NCI-H2196 treated with DMSO at 0.1 percent for 48 hours (cell line): ENCODE results near the gene ABRAXAS1.
"Not testable (repeated sequence)": the region's sequence is repeated elsewhere in the genome, so short reads cannot be mapped to it uniquely, and the experiment has no call there.

Source experiments
- DNase-seq: peaks from one replicate; lab custom pipeline; 2025; ENCODE audit not compliant: unreplicated experiment; lab: John Stamatoyannopoulos, UW

The ABRAXAS1 gene

DNA sequence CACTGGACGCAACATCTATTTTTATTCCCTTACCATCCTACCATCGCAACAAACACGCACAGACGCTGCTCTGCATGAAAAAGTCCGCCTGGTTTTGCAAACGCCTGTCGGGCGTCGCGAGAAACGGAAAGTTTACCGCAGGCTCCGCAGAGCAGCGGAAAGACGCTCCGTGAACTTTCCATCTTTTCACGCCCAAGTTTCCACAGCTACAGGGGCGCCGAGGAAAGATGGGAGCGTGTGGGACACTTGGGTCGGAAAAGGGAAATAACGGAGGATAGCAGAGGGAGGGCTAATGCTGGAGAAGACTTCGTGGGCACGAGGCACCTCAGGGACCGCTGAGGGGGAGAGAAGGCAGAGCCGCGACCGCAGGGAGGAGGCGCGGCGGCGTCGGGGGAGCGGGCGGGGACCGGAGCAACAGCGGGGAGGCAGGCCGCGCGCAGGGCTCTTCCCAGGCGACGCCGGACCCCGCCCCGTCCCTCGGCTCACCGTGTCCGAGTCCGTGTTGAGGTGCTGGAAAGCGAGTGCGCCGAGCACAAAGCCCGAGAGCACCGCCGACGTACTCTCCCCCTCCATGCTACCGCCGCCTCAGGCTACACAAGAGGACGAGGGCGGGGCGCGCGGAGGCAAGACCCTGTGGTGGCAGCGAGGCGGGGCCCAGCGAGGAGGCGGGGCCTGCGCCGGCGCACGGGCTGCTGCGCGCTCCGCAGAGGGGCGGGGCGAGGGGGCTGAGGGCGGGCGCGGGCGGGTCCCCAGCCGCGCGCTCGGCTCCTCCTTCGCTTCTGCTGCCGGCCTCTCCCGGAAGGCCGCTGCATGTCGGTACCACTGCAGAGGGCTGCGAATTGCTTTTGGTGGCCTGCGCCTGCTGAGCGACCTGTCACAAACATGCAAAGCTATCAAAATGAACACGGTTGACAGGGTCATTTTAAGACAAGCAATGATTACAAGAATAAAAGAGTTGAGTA, at the start of gene ABRAXAS1:
Gene ABRAXAS1 (minus strand): TSS at position 601 of the 962 bp plus-strand sequence. CDS start 28 bp downstream, at position 573.
- DNase-seq: peak; percentile 77

- no peak for DNase-seq
These were observed 42.8 kb upstream of the ABRAXAS1 start for GRCh38 chr4:83527671-83528070.

DNA sequence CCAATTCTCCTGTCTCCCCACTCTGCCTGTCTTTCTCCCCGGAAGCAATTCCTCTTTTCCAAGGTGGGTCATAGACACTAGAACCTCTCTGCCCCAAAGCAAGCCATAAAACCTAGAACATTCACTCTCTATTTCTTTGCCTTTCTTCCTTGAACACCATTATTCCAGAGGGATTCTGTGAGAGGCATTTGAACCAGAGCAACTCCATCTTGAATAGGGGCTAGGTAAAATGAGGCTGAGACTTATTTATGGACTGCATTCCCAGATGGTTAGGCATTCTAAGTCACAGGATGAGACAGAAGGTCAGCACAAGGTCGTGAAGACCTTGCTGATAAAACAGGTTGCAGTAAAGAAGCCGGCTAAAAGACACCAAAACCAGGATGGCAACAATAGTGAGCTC, 37.3 kb upstream of the ABRAXAS1 start:
- DNase-seq: no peak

GRCh38 chr4:83516042-83516772, 31.3 kb upstream of the ABRAXAS1 start:
- no peak for DNase-seq

GRCh38 chr4:83510442-83510841, 25.5 kb upstream of the ABRAXAS1 start:
- DNase-seq: no peak

DNA sequence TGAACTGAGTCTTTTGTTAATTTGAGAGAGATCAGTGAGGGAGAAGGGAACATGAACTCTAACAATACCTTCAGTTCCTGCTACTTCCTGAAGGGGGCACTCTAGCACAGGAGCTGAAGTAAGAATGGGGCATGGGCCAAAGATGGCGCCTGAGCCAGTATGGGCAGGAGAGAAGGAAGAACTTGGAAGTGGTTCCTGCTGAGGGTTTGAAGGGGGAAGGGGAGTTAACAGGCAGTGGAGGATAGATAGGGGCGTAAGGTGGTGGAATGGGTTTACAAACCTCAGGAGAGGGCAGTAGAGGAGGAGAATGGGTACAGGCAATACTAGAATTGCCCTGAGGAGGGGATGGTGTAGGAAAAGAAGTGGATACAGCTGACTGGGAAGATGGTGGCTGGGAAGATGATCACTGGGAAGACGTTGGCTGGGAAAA, 24.3 kb upstream of the ABRAXAS1 start:
- not testable (repeated sequence) for DNase-seq

GRCh38 chr4:83504996-83505395, 20.1 kb upstream of the ABRAXAS1 start:
- no peak for DNase-seq

GRCh38 chr4:83504503-83504902, 19.6 kb upstream of the ABRAXAS1 start:
- no peak for DNase-seq

GRCh38 chr4:83503974-83504373, 19.1 kb upstream of the ABRAXAS1 start:
- no peak for DNase-seq

DNA sequence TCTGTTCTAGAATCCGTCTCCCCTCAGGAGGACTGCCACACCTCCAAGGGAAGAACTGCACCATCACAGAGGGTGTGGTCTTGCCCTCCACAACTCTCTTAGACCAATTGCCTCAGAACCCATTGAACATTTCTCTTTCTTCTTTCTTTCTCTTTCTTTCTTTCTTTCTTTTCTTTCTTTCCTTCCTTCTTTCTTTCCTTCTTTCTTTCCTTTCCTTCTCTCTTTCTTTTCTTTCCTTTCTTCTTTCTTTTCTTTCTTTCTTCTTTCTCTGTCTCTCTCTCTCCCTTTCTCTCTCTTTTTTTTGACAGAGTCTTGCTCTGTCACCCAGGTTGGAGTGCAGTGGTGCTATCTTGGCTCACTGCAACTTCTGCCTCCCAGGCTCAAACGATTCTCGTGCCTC, 16.8 kb upstream of the ABRAXAS1 start:
- DNase-seq: not testable (repeated sequence)

DNA sequence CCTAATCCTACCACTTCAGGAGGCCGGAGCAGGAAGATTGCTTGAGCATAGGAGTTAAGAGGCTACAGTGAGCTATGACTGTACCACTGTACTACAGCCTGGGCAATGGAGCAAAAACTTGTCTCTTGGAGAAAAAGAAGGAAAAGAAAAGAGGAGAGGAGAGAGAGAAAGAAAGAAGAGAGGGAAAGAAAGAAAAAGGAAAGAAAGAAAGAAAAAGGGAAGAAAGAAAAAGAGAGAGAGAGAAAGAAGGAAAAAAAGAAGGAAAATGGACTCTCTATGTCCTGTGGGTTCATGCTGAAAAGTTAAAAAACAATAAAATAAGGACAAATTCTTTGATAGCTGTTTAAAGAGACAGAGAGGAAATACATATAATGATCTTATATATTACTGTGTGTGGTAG, 13.3 kb upstream of the ABRAXAS1 start:
- no peak for DNase-seq

DNA sequence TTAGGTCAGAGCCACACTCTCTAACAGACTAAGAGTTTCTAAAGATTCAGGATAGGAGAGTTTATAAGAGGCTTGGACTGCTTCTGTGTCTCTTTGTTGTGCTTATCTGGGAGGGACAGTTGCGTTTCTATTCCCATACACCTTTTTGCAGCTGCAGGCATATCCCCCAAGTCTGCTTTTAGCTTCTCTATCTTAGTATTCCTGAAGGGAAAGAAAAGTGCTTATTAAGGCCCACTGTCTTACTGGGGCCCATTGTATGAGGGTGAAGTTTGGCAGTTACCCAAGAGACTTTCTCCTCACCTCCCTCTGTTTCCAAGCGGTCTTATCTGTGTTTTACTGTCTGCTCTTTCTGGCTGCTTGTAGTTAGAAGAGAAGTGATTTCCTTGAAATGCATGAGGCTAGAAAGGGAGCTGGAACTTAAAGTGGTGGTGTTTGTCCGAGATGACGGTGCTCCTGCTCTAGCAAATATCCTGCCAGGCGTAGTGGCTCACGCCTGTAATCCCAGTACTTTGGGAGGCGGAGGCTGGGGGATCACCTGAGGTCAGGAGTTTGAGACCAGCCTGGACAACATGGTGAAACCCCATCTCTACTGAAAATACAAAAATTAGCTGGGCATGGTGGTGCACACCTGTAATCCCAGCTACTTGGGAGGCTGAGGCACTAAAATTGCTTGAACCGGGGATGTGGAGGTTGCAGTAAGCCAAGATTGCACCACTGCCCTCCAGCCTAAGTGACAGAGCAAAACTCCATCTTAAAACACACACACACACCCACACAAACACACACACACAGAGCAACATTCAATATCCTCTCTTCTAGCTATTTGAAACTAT, 11.4 kb upstream of the ABRAXAS1 start:
- not testable (repeated sequence) for DNase-seq

DNA sequence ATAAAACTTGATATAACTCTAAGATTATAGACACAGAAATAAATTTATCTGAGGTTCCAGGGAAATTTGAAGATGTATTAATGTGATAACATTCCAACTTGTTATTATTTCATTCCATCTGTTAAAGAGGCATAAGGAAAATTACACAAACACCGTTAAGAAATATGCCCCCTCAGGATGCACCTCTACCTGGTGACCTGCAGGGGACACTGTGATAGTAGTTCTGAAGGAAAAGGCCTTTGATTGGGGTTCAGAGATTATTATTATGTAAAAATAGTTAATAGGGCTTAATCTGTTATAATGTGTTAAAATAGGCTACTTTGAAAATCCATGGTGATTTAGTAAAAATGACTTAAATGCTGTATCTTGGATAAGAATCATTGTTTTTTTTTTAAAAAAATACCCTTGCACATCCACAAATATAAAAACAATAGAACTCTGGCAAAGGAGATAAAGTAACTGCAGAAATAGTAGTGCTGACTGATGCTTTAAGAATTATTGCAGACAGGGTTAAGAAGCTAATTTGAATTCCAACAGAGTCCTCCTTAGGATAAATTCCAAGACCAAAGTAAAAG, 6.1 kb upstream of the ABRAXAS1 start:
- DNase-seq: no peak

DNA sequence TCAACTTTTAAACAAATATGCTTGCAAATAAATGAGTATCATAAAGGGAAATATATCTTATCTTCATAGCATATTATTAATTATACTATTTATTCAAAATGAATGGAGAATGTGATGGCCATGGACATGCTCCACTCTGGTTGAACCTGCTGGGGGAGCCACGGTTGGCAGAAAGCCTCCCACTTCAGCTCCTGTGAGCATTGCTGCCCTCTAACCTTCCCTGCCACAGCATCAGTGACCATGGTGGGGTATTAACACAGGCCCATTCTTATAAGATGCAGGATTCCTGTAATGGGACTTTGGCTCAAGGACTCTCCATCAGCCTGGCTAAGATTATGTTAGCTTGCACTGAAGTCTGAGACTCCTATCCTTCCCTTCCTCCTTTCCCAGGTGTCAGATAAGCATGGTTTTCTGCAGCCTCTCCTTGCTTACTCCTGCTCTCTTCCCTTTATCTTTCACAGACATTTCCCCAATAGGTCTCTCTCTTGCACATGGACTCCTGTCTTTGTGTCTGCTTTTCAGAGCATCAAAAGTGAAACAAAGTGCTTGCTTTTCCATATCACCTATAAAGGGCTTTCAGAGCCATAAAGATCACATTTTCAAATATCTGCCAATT, 4.9 kb upstream of the ABRAXAS1 start:
- DNase-seq: no peak

GRCh38 chr4:83486457-83487129, 1.7 kb upstream of the ABRAXAS1 start:
- DNase-seq: no peak

- DNase-seq: no peak
These were observed 10.9 kb downstream of the ABRAXAS1 start for GRCh38 chr4:83473966-83474365.

DNA sequence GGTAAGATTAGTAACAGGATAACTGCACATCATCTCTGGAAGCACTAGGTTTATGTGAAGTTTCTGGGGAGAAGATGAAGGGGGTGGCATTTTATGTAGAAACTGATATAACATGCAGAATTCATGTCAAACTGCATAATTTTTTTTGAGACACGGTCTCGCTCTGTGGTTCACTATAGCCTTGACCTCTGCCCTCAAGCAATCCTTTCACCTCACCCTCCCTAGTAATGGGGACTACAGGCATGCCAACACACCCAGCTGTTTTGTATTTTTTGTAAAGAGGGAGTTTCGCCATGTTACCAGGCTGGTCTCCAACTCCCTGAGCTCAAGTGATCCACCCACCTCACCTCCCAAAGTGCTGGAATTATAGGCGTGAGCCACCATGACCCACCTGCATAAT, 11.5 kb downstream of the ABRAXAS1 start:
- no peak for DNase-seq

- no peak for DNase-seq
These were observed 28.8 kb downstream of the ABRAXAS1 start for GRCh38 chr4:83456184-83456501.

DNA sequence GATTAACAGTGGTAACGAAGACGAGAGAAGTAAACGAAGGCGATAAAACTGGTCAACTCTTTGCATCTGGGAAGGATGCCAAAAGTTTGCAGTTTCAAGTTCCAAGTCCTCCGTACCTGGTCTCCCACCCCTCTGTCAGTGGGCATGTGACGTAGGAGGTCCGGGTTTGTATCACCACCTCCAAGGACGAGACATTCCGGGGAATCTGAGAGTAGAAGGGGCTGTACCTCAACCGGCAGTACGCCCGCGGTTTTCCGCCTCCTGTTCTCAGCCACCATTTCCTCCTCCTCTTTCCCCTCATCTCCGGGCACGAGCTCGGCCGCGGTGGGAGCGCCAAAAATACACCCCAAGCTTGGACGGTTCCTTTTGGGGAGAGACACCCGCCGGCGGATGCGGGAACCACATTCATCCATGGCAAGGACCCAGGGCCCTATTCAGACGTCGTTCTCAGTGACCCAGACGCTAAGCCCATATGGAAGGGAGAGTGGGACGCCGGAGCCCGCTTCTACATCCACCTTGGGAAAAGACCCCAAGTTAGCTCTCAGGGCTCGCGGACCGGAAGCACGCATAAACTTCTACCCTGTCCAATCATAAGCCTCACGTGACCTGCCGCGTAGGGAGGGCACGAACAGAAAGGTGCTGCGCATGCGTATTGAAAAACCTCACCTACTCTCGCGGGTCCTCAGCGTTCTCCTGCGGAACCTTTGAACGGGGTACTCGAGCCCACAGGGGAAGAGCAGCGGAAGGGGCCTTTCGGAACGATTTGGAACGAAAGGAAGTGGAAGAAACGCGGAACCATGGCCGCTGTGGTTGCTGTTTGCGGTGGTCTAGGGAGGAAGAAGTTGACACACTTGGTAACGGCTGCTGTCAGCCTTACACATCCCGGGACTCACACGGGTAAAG, 29.4 kb downstream of the ABRAXAS1 start, which contains the start of the genes HELQ and MRPS18C:
Gene HELQ (minus strand): TSS at position 543 of the 903 bp plus-strand sequence. CDS start 130 bp downstream, at position 413.
Gene MRPS18C (plus strand): TSS at position 778 of the 903 bp plus-strand sequence. CDS start 20 bp downstream, at position 798.
- DNase-seq: peak; percentile 92
